Loucy (cell line): ENCODE results near the gene OSBPL3.

ENCODE experiments used
- H2AFZ ChIP-seq: fragments of 200-600 bp; sonication (generic); 2 replicates; pipeline ENCODE4 v1.6.0; 2016; ENCODE audit warnings: antibody characterized with exemption, mild to moderate bottlenecking, low read length, moderate library complexity
- H3F3A ChIP-seq: fragments of 200-600 bp; 2 replicates; pipeline ENCODE4 v1.6.0; 2016; ENCODE audit warnings: antibody characterized with exemption, low read depth, mild to moderate bottlenecking
- H3K27me3 ChIP-seq: fragments of 200-600 bp; sonication (generic); 2 replicates; pipeline ENCODE4 v1.6.1; 2014; ENCODE audit warnings: low read length, mild to moderate bottlenecking; ENCODE audit not compliant: insufficient read depth, poor library complexity, severe bottlenecking
- H3K36me3 ChIP-seq: fragments of 200-600 bp; sonication (generic); 2 replicates; pipeline ENCODE4 v1.6.1; 2016; ENCODE audit warnings: low read length; ENCODE audit not compliant: insufficient read depth
- H3K4me1 ChIP-seq: fragments of 200-600 bp; sonication (generic); 2 replicates; pipeline ENCODE4 v1.5.1; 2014; ENCODE audit warnings: low read length, mild to moderate bottlenecking; ENCODE audit not compliant: insufficient read depth, poor library complexity, severe bottlenecking
- H3K4me2 ChIP-seq: fragments of 200-600 bp; sonication (generic); 2 replicates; pipeline ENCODE4 v1.6.0; 2014; ENCODE audit warnings: antibody characterized with exemption, low read length, low read depth, mild to moderate bottlenecking; ENCODE audit not compliant: poor library complexity, severe bottlenecking
- H3K4me3 ChIP-seq: fragments of 200-600 bp; sonication (generic); 2 replicates; pipeline ENCODE4 v1.5.1; 2014; ENCODE audit warnings: low read length, mild to moderate bottlenecking, mixed read lengths; ENCODE audit not compliant: poor library complexity, severe bottlenecking
- H3K79me2 ChIP-seq: fragments of 200-600 bp; sonication (generic); 2 replicates; pipeline ENCODE4 v1.6.1; 2014; ENCODE audit warnings: low read length; ENCODE audit not compliant: insufficient read depth
- H3K9ac ChIP-seq: fragments of 200-600 bp; sonication (generic); 2 replicates; pipeline ENCODE4 v1.6.0; 2014; ENCODE audit warnings: mild to moderate bottlenecking, low read depth, low read length, moderate library complexity; ENCODE audit not compliant: poor library complexity, severe bottlenecking
- H3K9me2 ChIP-seq: fragments of 200-600 bp; sonication (generic); replicated peaks from 2 replicates; pipeline ENCODE4 v1.6.1; 2016; ENCODE audit warnings: low read depth, low read length, mixed read lengths
- H3K9me3 ChIP-seq: fragments of 200-600 bp; sonication (generic); 2 replicates; pipeline ENCODE4 v1.6.1; 2014; ENCODE audit warnings: mild to moderate bottlenecking, antibody characterized with exemption, low read length, low read depth; ENCODE audit not compliant: insufficient read depth
- H4K20me1 ChIP-seq: fragments of 200-600 bp; sonication (generic); 2 replicates; pipeline ENCODE4 v1.6.0; 2014; ENCODE audit warnings: antibody characterized with exemption, low read length, mild to moderate bottlenecking; ENCODE audit not compliant: insufficient read depth, poor library complexity, severe bottlenecking
- EZH2phosphoT487 ChIP-seq: fragments of 200-600 bp; IDR thresholded peaks from 2 replicates; pipeline ENCODE4 v1.6.1; 2018; ENCODE audit warnings: antibody characterized with exemption, mild to moderate bottlenecking, moderate library complexity, borderline replicate concordance
- TF ChIP-seq, protein P1 (sequence below): fragments of 200-600 bp; sonication (generic); conservative IDR thresholded peaks from 2 replicates; pipeline ENCODE4 v1.5.1; 2014; ENCODE audit warnings: mild to moderate bottlenecking, antibody characterized with exemption, low read length

Gene OSBPL3

DNA sequence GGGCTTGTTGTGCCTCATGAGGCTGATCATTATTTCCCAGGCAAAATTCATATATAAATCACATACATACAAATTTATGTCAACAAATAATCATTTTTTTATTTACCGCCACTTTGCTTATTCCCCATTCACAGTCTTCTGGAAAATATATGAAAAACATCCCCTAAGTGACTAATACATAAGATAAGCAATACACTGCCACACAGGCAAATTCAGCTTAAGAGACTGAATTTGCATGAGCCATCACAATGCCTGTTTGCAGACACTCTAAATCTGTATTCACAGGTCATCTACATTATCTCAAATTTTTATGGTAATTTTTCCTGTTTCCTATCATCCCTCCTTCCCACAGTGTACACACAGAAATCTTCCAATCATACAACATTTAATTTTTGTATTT lies 13.2 kb downstream of the OSBPL3 start:
- TF ChIP-seq, protein P1, sequence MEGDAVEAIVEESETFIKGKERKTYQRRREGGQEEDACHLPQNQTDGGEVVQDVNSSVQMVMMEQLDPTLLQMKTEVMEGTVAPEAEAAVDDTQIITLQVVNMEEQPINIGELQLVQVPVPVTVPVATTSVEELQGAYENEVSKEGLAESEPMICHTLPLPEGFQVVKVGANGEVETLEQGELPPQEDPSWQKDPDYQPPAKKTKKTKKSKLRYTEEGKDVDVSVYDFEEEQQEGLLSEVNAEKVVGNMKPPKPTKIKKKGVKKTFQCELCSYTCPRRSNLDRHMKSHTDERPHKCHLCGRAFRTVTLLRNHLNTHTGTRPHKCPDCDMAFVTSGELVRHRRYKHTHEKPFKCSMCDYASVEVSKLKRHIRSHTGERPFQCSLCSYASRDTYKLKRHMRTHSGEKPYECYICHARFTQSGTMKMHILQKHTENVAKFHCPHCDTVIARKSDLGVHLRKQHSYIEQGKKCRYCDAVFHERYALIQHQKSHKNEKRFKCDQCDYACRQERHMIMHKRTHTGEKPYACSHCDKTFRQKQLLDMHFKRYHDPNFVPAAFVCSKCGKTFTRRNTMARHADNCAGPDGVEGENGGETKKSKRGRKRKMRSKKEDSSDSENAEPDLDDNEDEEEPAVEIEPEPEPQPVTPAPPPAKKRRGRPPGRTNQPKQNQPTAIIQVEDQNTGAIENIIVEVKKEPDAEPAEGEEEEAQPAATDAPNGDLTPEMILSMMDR, result no peak
- no peak for TF ChIP-seq EZH2phosphoT487
- Histone ChIP-seq H4K20me1 (peaks cover 66% of the 10 kb centered on the region), H3K36me3 (no peaks in the 10 kb centered on the region), H3K9ac (peak overlapping the region; percentile 31), H3K4me2 (peak overlapping the region; percentile 42), H3K9me3 (no peaks in the 10 kb centered on the region), H3F3A (peaks cover 15% of the 10 kb centered on the region; the same call in 1 of the 2 replicates), H3K4me1 (peaks cover 71% of the 10 kb centered on the region), H3K27me3 (no peaks in the 10 kb centered on the region), H3K4me3 (no peak overlapping the region), H3K79me2 (peaks cover 96% of the 10 kb centered on the region), H3K9me2 (no peaks in the 10 kb centered on the region), H2AFZ (no peak overlapping the region)

DNA sequence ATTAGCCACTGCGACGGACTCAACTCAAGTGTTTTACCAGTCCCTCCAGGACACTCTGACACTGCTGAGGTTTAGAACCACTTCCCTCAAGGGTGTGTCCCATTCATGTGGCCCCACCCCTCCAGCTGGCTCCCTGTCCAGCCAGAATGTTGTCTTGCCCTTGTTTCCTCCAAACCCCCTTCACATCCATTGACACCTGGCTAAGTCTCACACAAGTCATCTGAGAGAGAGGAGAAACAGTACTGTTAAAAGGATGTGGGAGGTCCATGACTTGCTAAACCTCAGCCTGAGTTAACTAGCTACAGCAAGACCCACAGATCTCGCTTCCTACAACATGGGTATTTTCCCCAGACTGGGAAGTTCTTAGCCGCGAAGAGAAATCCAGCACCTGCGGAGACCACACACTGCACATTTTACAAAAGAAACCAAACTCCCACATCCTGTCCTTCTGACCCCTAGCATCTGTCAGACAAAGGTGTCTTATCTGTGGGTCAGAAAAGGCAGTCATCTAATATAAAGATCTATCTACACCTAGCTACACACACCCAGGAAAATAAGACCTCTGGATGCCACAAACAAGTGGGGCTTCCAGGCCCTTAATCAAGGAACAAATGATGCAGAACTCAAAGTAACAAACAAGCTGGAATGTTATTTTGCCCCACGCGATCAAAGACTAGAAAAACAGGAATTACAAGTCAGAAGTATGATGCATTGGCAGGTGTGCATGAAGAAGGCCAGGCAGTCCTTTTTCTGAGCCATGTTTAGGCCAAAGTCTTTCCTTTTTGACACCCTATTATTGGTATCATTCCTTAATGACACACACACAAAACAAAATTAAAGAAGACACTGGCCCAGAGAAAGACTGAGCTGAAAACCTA lies 13.9 kb downstream of the OSBPL3 start:
- TF ChIP-seq EZH2phosphoT487, result no peak
- TF ChIP-seq, protein P1, result no peak
- no peak overlapping the region for H3K4me3 ChIP-seq
- H4K20me1 ChIP-seq, result peaks cover 64% of the 10 kb centered on the region
- no peak overlapping the region for H2AFZ ChIP-seq
- H3K4me1 ChIP-seq, result peaks cover 71% of the 10 kb centered on the region
- no peaks in the 10 kb centered on the region for H3K27me3 ChIP-seq
- peaks cover 96% of the 10 kb centered on the region for H3K79me2 ChIP-seq
- peak overlapping the region; percentile 31 for H3K9ac ChIP-seq
- H3K36me3 ChIP-seq, result no peaks in the 10 kb centered on the region
- H3K4me2 ChIP-seq, result peak overlapping the region; percentile 42
- peaks cover 15% of the 10 kb centered on the region; the same call in 1 of the 2 replicates for H3F3A ChIP-seq
- H3K9me3 ChIP-seq, result no peaks in the 10 kb centered on the region
- H3K9me2 ChIP-seq, result no peaks in the 10 kb centered on the region

DNA sequence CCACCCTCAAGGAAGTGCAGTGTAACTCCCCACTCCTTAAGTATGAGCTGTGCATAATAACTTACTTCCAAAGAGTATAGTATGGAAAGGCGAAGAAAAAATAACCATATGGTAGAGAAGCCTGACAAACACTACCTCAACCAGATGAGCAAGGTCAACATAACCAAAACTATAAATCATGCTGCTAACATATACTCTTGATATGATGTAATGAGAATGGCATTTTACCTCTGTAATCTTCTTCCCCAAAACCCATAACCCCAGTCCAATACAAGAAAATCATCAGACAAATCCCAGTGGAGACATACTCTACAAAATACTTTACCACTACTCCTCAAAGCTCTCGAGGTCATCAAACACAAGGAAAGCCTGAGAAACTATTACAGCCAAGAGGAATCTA lies 15.8 kb downstream of the OSBPL3 start:
- Histone ChIP-seq H3K4me3 (no peak overlapping the region), H3K27me3 (no peaks in the 10 kb centered on the region), H3K9ac (no peak overlapping the region), H4K20me1 (peaks cover 58% of the 10 kb centered on the region), H3F3A (peaks cover 15% of the 10 kb centered on the region; the same call in 1 of the 2 replicates), H3K4me1 (peaks cover 80% of the 10 kb centered on the region), H3K79me2 (peaks cover 96% of the 10 kb centered on the region), H3K9me2 (no peaks in the 10 kb centered on the region), H3K9me3 (no peaks in the 10 kb centered on the region), H3K36me3 (no peaks in the 10 kb centered on the region), H3K4me2 (no peak overlapping the region), H2AFZ (no peak overlapping the region)
- TF ChIP-seq EZH2phosphoT487, result no peak
- TF ChIP-seq, protein P1, result no peak
